Natural killer cell (primary cell): ENCODE data around the gene BRD7. TPM values are rescaled to one million over a fixed set of nuclear protein-coding genes. Genes with fewer than 3 reads are reported as not detected.
A peak's percentile ranks its signal among the peaks of the same experiment; 100 is the strongest.

ENCODE experiments used
- ATAC-seq, 3 donors: fragments of 150-1000 bp in 2 of 3; fragments of 200-7000 bp in 1 of 3; cut with Tn5 transposase; 1 replicate in 1 of 3; 2 replicates in 2 of 3; pipeline ENCODE4 v1.10.0; 2021; ENCODE audit warnings: mild to moderate bottlenecking in 2 of 3, moderate library complexity in 2 of 3
- DNase-seq, 2 donors: peaks; one replicate each; pipeline versions ENCODE4 v3.0.0 to v3.0.0-alpha.2; 2013 to 2021; ENCODE audit warnings: mixed read lengths in 1 of 2
- H3K27ac ChIP-seq: one replicate; pipeline ENCODE4 v1.5.1; 2013; ENCODE audit warnings: mild to moderate bottlenecking, low read length
- H3K27me3 ChIP-seq: one replicate; pipeline ENCODE4 v1.6.1; 2013; ENCODE audit warnings: low read length; ENCODE audit not compliant: control insufficient read depth, insufficient read depth
- H3K36me3 ChIP-seq: one replicate; pipeline ENCODE4 v1.6.1; 2013; ENCODE audit warnings: low read length; ENCODE audit not compliant: control insufficient read depth, insufficient read depth
- H3K4me1 ChIP-seq: one replicate; pipeline ENCODE4 v1.6.1; 2013; ENCODE audit warnings: low read length; ENCODE audit not compliant: control insufficient read depth, insufficient read depth
- H3K4me3 ChIP-seq: one replicate; pipeline ENCODE4 v1.5.1; 2013; ENCODE audit warnings: low read length
- H3K9me3 ChIP-seq: one replicate; pipeline ENCODE4 v1.6.1; 2013; ENCODE audit warnings: low read length; ENCODE audit not compliant: control insufficient read depth, insufficient read depth
- H3K27ac Mint-ChIP-seq, 2 donors: one replicate each; pipeline ENCODE4 v1.8.0; 2022; ENCODE audit warnings: mild to moderate bottlenecking in 2 of 2, mixed read lengths in 2 of 2, moderate library complexity in 1 of 2
- H3K27me3 Mint-ChIP-seq, 2 donors: one replicate each; pipeline ENCODE4 v1.8.0; 2022; ENCODE audit warnings: low read depth in 2 of 2, mixed read lengths in 2 of 2
- H3K36me3 Mint-ChIP-seq: one replicate; pipeline ENCODE4 v1.8.0; 2022; ENCODE audit warnings: mixed read lengths
- H3K4me1 Mint-ChIP-seq, 2 donors: one replicate each; pipeline ENCODE4 v1.8.0; 2022; ENCODE audit warnings: mixed read lengths in 2 of 2
- H3K4me3 Mint-ChIP-seq: one replicate; pipeline ENCODE4 v1.8.0; 2022; ENCODE audit warnings: mild to moderate bottlenecking, moderate library complexity, mixed read lengths
- H3K9me3 Mint-ChIP-seq, 2 donors: one replicate each; pipeline ENCODE4 v1.8.0; 2022; ENCODE audit warnings: mixed read lengths in 2 of 2
- CTCF ChIP-seq: fragments of 200-600 bp; IDR thresholded peaks from one replicate; pipeline ENCODE4 v1.8.0; 2022; ENCODE audit warnings: antibody characterized with exemption
- WGBS: methylation state at CpG from one replicate; pipeline ENCODE4 v1.1.7; 2013; ENCODE audit warnings: missing lambda C conversion rate; ENCODE audit not compliant: insufficient coverage; 5-methylcytosine and 5-hydroxymethylcytosine counted together
- intact Hi-C: fragments of 100-400 bp; cut with micrococcal nuclease; formaldehyde crosslinking; loops from one replicate; pipeline ENCODE4 v1.14.2; 2022
- total RNA-seq, 4 donors: library from RNA; stranded (reverse); fragments of 120-200 nt in 1 of 4; gene quantifications; one replicate each; pipeline versions ENCODE4 v1.2.3 to v1.2.4, GENCODE V29; 2013 to 2022

Gene BRD7
- total RNA-seq, 3 donors from 2014 or later (not counting 1 experiment from before 2014, with no cell fraction given): 89.2 to 118 (median 94.9) TPM

GRCh38 chr16:50314665-50315064 lies 54.1 kb downstream of the BRD7 start:
- ATAC-seq: no peak
- H3K27ac ChIP-seq: no peak overlapping the region
- H3K4me1 ChIP-seq: peaks cover 29% of the 10 kb centered on the region
- Mint-ChIP-seq H3K9me3 (no peaks in the 10 kb centered on the region), H3K4me3 (no peak overlapping the region), H3K36me3 (no peaks in the 10 kb centered on the region), H3K27ac (peak overlapping the region; percentile 92 to 93), H3K4me1 (peaks cover 18 to 41% of the 10 kb centered on the region in 2 donors), H3K27me3 (no peaks in the 10 kb centered on the region)
- no peaks in the 10 kb centered on the region for H3K27me3 ChIP-seq
- H3K36me3 ChIP-seq: peaks cover 98% of the 10 kb centered on the region
- intact Hi-C loops: no loop called here
- WGBS: 95% methylated on average over 8 of the region's 8 CpGs
- H3K4me3 ChIP-seq: no peak overlapping the region
- no peaks in the 10 kb centered on the region for H3K9me3 ChIP-seq
- TF ChIP-seq CTCF: no peak
- DNase-seq: no peak

GRCh38 chr16:50313596-50314478 lies 55.0 kb downstream of the BRD7 start:
- WGBS: 53% methylated on average over 31 of the region's 31 CpGs
- peaks cover 35% of the 10 kb centered on the region for H3K4me1 ChIP-seq
- peak overlapping the region; percentile 80 for H3K4me3 Mint-ChIP-seq
- intact Hi-C loops: no loop called here
- H3K27ac Mint-ChIP-seq: peak overlapping the region; percentile 92 to 93
- peaks cover 100% of the 10 kb centered on the region for H3K36me3 ChIP-seq
- peak; percentile 52 to 54 for DNase-seq
- peak overlapping the region; percentile 46 for H3K27ac ChIP-seq
- peaks cover 24 to 49% of the 10 kb centered on the region in 2 donors for H3K4me1 Mint-ChIP-seq
- H3K4me3 ChIP-seq: no peak overlapping the region
- H3K27me3 ChIP-seq: no peaks in the 10 kb centered on the region
- H3K36me3 Mint-ChIP-seq: no peaks in the 10 kb centered on the region
- ATAC-seq: peak; percentile 87 to 92 (median 87)
- H3K9me3 Mint-ChIP-seq: no peaks in the 10 kb centered on the region
- TF ChIP-seq CTCF: no peak
- H3K27me3 Mint-ChIP-seq: no peaks in the 10 kb centered on the region
- H3K9me3 ChIP-seq: no peaks in the 10 kb centered on the region

- no peak for DNase-seq
- Mint-ChIP-seq H3K4me3 (no peak overlapping the region), H3K9me3 (no peaks in the 10 kb centered on the region), H3K27ac (peak overlapping the region; percentile 92 to 93), H3K36me3 (no peaks in the 10 kb centered on the region), H3K4me1 (peaks cover 24 to 56% of the 10 kb centered on the region in 2 donors), H3K27me3 (no peaks in the 10 kb centered on the region)
- TF ChIP-seq CTCF: no peak
- Histone ChIP-seq H3K27me3 (no peaks in the 10 kb centered on the region), H3K4me1 (peaks cover 35% of the 10 kb centered on the region), H3K4me3 (no peak overlapping the region), H3K36me3 (peaks cover 95% of the 10 kb centered on the region), H3K9me3 (no peaks in the 10 kb centered on the region), H3K27ac (peak overlapping the region; percentile 0)
- ATAC-seq: no peak
- WGBS: 89% methylated on average over 22 of the region's 22 CpGs
- intact Hi-C loops: no loop called here
Observed at GRCh38 chr16:50311891-50312501, 56.8 kb downstream of the BRD7 start.
